DND-41 (cell line): ENCODE measurements around the gene MMD.
"Not testable (repeated sequence)": the region's sequence is repeated elsewhere in the genome, so short reads cannot be mapped to it uniquely, and the experiment has no call there.

Experiments
- ATAC-seq: fragments of 200-7000 bp; cut with Tn5 transposase; 3 replicates; pipeline ENCODE4 v1.9.1; 2021; ENCODE audit warnings: low read depth; ENCODE audit not compliant: insufficient read depth
- DNase-seq: peaks from one replicate; pipeline ENCODE4 v3.0.0-alpha.2; 2020
- H2AFZ ChIP-seq: 2 replicates; pipeline ENCODE4 v1.6.0; 2012; ENCODE audit warnings: low read depth, low read length
- H3K27ac ChIP-seq: 2 replicates; pipeline ENCODE4 v1.5.1; 2012; ENCODE audit warnings: low read length, inconsistent platforms
- H3K27me3 ChIP-seq: fragments of 200-600 bp; sonication (generic); 2 replicates; pipeline ENCODE4 v1.6.0; 2012; ENCODE audit warnings: low read length, mild to moderate bottlenecking, inconsistent platforms; ENCODE audit not compliant: insufficient read depth, poor library complexity
- H3K36me3 ChIP-seq: 2 replicates; pipeline ENCODE4 v1.5.1; 2012; ENCODE audit warnings: low read length, inconsistent platforms; ENCODE audit not compliant: insufficient read depth
- H3K4me1 ChIP-seq: 2 replicates; pipeline ENCODE4 v1.5.1; 2012; ENCODE audit warnings: mild to moderate bottlenecking, low read length; ENCODE audit not compliant: insufficient read depth
- H3K4me2 ChIP-seq: 2 replicates; pipeline ENCODE4 v1.6.0; 2012; ENCODE audit warnings: mild to moderate bottlenecking, moderate library complexity, low read length, inconsistent platforms; ENCODE audit not compliant: insufficient read depth
- H3K4me3 ChIP-seq, 2 experiments: fragments of 200-600 bp in 1 of 2; shearing (Covaris generic) in 1 of 2; 2 replicates each; pipeline ENCODE4 v1.5.1; 2012 to 2016; ENCODE audit warnings: inconsistent platforms in 2 of 2, low read length in 2 of 2, mild to moderate bottlenecking in 2 of 2, low read depth in 1 of 2, moderate library complexity in 1 of 2
- H3K79me2 ChIP-seq: 2 replicates; pipeline ENCODE4 v1.6.0; 2012; ENCODE audit warnings: low read length, inconsistent platforms; ENCODE audit not compliant: insufficient read depth
- H3K9ac ChIP-seq: 2 replicates; pipeline ENCODE4 v1.6.0; 2012; ENCODE audit warnings: low read depth, mild to moderate bottlenecking, inconsistent platforms, low read length, moderate library complexity
- H3K9me3 ChIP-seq: 2 replicates; pipeline ENCODE4 v1.5.1; 2012; ENCODE audit warnings: low read length, moderate library complexity, mild to moderate bottlenecking, inconsistent platforms; ENCODE audit not compliant: insufficient read depth, severe bottlenecking
- H4K20me1 ChIP-seq: 2 replicates; pipeline ENCODE4 v1.6.0; 2012; ENCODE audit warnings: low read length; ENCODE audit not compliant: insufficient read depth
- CTCF ChIP-seq: IDR thresholded peaks from 2 replicates; pipeline ENCODE4 v1.5.1; 2012; ENCODE audit warnings: borderline replicate concordance, low read length, moderate library complexity, mild to moderate bottlenecking; ENCODE audit not compliant: poor library complexity, severe bottlenecking; ENCODE audit errors: extremely low read depth
- EZH2 ChIP-seq: IDR thresholded peaks from 3 replicates; pipeline ENCODE4 v1.6.1; 2012; ENCODE audit warnings: borderline replicate concordance, low read depth, mild to moderate bottlenecking, moderate library complexity, low read length, inconsistent platforms; ENCODE audit not compliant: severe bottlenecking

Gene MMD

DNA sequence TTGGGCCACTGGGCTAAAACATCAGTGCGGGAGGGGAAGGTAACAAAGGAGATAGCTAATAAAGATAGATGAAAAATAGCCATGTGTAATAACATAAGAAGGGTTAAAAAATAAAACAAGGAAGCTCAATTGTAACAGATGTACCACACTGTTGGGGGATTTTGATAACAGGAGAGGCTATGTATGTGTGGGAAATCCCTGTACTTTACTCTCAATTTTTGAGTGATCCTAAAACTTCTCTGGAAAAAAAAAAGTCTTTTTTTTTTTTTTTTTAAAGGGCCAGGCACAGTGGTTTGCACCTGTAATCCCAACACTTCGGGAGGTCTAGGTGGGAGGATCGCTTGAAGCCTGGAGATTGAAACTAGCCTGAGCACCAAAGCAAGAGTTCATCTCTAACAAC lies 1.9 kb upstream of the MMD start:
- H3K9me3 ChIP-seq = no peaks in the 10 kb centered on the region
- peaks cover 22% of the 10 kb centered on the region for H3K27me3 ChIP-seq
- peaks cover 6% of the 10 kb centered on the region for H4K20me1 ChIP-seq
- TF ChIP-seq CTCF = no peak
- no peak for TF ChIP-seq EZH2
- H3K36me3 ChIP-seq = peaks cover 14% of the 10 kb centered on the region
- H3K4me3 ChIP-seq = no peak overlapping the region
- H3K27ac ChIP-seq = no peak overlapping the region
- no peak overlapping the region for H3K9ac ChIP-seq
- peaks cover 32% of the 10 kb centered on the region for H3K79me2 ChIP-seq
- peaks cover 29% of the 10 kb centered on the region for H3K4me1 ChIP-seq
- ATAC-seq (no peak), DNase-seq (no peak)
- no peak overlapping the region for H3K4me2 ChIP-seq
- no peak overlapping the region for H2AFZ ChIP-seq

GRCh38 chr17:55422828-55423164 lies 1.2 kb upstream of the MMD start:
- H3K27ac ChIP-seq, H3K9me3 ChIP-seq, ATAC-seq, H4K20me1 ChIP-seq, DNase-seq, H3K9ac ChIP-seq, H3K4me3 ChIP-seq: not testable (repeated sequence)
- H3K4me2 ChIP-seq = peak overlapping the region; percentile 94; the same call in 1 of the 2 replicates
- peaks cover 22% of the 10 kb centered on the region for H3K27me3 ChIP-seq
- H3K79me2 ChIP-seq = peaks cover 39% of the 10 kb centered on the region
- peak overlapping the region; percentile 36; the same call in 1 of the 2 replicates for H2AFZ ChIP-seq
- peaks cover 14% of the 10 kb centered on the region for H3K36me3 ChIP-seq
- H3K4me1 ChIP-seq = peaks cover 32% of the 10 kb centered on the region

- peaks cover 15% of the 10 kb centered on the region for H4K20me1 ChIP-seq
- peaks cover 22% of the 10 kb centered on the region for H3K27me3 ChIP-seq
- peaks cover 59% of the 10 kb centered on the region for H3K79me2 ChIP-seq
- H3K27ac ChIP-seq = peak overlapping the region; percentile 74
- no peaks in the 10 kb centered on the region for H3K9me3 ChIP-seq
- peak overlapping the region; percentile 97 for H3K9ac ChIP-seq
- H2AFZ ChIP-seq = peak overlapping the region; percentile 81
- DNase-seq (peak; percentile 56), ATAC-seq (peak; percentile 34)
- H3K4me3 ChIP-seq = peak overlapping the region; percentile 66 to 83
- peaks cover 32% of the 10 kb centered on the region for H3K4me1 ChIP-seq
- H3K4me2 ChIP-seq = peak overlapping the region; percentile 68
- TF ChIP-seq EZH2 (no peak), CTCF (no peak)
- peaks cover 14% of the 10 kb centered on the region for H3K36me3 ChIP-seq
Measured at GRCh38 chr17:55420776-55421178, 858 bp downstream of the MMD start.

GRCh38 chr17:55420067-55420775 lies 1.4 kb downstream of the MMD start:
- Histone ChIP-seq H3K9me3 (no peaks in the 10 kb centered on the region), H3K4me2 (peak overlapping the region; percentile 68), H2AFZ (peak overlapping the region; percentile 81), H3K4me3 (peak overlapping the region; percentile 66 to 83; a peak in 3 of 4 replicates), H3K79me2 (peaks cover 64% of the 10 kb centered on the region), H4K20me1 (peaks cover 16% of the 10 kb centered on the region), H3K9ac (peak overlapping the region; percentile 97), H3K4me1 (peaks cover 32% of the 10 kb centered on the region), H3K27ac (peak overlapping the region; percentile 74), H3K36me3 (peaks cover 14% of the 10 kb centered on the region), H3K27me3 (peaks cover 20% of the 10 kb centered on the region)
- peak; percentile 66 for DNase-seq
- TF ChIP-seq CTCF (no peak), EZH2 (no peak)
- ATAC-seq = peak; percentile 54
